Measurements from ENCODE around the gene RAD54L2.
"Not testable (repeated sequence)": the region's sequence is repeated elsewhere in the genome, so short reads cannot be mapped to it uniquely, and the experiment has no call there.

The RAD54L2 gene

DNA sequence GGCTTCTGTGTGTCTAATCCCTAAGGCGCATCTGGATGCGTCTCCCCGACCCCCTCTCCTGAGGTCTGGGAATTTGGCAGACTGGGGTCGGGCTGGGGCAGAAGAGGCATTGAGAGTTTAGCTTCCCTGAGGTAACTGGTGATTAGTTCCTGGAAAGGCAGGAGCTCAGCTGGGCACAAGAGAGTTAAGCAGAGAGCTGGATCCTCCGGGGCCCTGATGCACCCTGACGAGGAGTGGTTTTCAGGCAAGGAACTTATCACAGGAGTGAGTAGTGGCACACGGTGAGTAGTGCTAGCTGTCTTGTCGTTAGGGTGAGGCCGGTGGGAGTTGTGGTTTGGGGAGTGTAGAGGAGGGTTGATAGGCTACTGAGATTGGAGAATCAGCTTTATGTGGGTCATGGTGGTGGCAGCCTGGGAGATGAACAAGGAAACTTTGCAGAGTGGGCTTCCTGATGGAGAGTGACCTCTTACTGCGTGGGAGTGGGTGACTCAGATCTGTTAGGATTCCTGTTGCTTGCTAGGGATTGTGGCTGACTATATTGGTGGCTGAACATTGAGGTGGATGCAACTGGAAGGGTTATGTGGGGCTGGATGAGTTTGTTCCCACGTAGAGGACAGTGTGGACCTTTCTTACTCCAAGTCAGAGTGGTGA lies 897 bp downstream of the RAD54L2 start:
- TF ChIP-seq CTCF (IDR thresholded peaks at IDR 0.05), result no peak
- Histone ChIP-seq H3K27ac (peak overlapping the region; percentile 89 to 96), H3K4me1 (peaks cover 0 to 24% (median 10%) of the 10 kb centered on the region in 4 donors), H3K9me3 (no peaks in the 10 kb centered on the region), H3K27me3 (no peaks in the 10 kb centered on the region), H3K4me3 (peak overlapping the region; percentile 94 to 96), H3K36me3 (peaks cover 0 to 11% (median 0%) of the 10 kb centered on the region in 3 donors)
- DNase-seq, result no peak
- intact Hi-C loops (cut with DNase I; ENCODE audit: low total_unique reads), result no loop called here

- Histone ChIP-seq H3K36me3 (peaks cover 0 to 18% (median 0%) of the 10 kb centered on the region in 3 donors), H3K4me1 (peaks cover 0 to 22% (median 9%) of the 10 kb centered on the region in 4 donors)
- not testable (repeated sequence) for DNase-seq, H3K27ac ChIP-seq, H3K27me3 ChIP-seq, H3K4me3 ChIP-seq, H3K9me3 ChIP-seq
- intact Hi-C loops (cut with DNase I; ENCODE audit: low total_unique reads), result loop anchor here (10.0 kb wide), 1 partner anchor 122 kb away; no protein-coding TSS in a partner anchor
Measured at GRCh38 chr3:51542596-51542995, 4.1 kb downstream of the RAD54L2 start.

DNA sequence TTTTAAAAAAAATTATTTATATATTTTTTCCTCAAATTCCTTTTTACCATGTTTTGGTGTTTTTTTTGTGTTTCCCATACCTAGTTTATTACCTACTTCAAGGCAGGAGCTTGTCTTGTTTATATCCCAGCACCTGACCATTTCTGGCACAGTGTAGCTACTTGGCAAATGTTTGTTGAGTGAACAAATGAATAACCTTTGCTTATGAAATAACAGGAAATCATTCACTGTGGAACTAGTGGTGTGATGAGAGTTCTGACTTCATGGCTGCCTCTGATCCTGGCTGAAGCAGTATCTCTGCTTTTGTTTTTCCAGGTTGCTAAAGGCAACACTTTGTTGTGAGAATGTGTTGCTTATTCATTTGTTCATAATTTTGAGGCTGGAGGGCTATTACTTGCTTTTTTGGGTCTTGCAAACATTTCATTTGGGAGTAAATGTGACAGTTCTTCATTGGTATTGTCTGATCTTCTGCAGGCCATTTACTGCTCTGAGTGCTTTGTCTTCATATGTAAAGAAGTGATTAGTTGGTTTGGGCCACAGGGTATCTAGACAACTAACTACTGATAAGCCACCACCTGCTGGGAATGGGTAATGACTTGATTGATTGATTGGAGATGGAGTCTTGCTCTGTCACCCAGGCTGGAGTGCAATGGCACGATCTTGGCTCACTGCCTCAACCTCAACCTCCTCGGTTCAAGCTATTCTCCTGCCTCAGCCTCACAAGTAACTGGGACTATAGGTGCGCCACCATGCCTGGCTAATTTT lies 5.7 kb downstream of the RAD54L2 start:
- no peak for DNase-seq
- no peak overlapping the region for H3K4me3 ChIP-seq
- no peaks in the 10 kb centered on the region for H3K27me3 ChIP-seq
- H3K4me1 ChIP-seq, result peaks cover 0 to 14% (median 7%) of the 10 kb centered on the region in 4 donors
- intact Hi-C loops (cut with DNase I; ENCODE audit: low total_unique reads), result loop anchor here (10.0 kb wide), 1 partner anchor 121 kb away; no protein-coding TSS in a partner anchor
- peaks cover 0 to 34% (median 3%) of the 10 kb centered on the region in 3 donors for H3K36me3 ChIP-seq
- no peaks in the 10 kb centered on the region for H3K9me3 ChIP-seq
- TF ChIP-seq CTCF (IDR thresholded peaks at IDR 0.05), result no peak
- H3K27ac ChIP-seq, result no peak overlapping the region

- no peak for TF ChIP-seq CTCF (IDR thresholded peaks at IDR 0.05)
- Histone ChIP-seq H3K4me1 (no peaks in the 10 kb centered on the region), H3K9me3 (no peaks in the 10 kb centered on the region), H3K27me3 (no peaks in the 10 kb centered on the region), H3K27ac (no peak overlapping the region), H3K36me3 (peaks cover 0 to 63% (median 5%) of the 10 kb centered on the region in 3 donors), H3K4me3 (no peak overlapping the region)
- intact Hi-C loops (cut with DNase I; ENCODE audit: low total_unique reads), result loop anchor here (10.0 kb wide), 1 partner anchor 118 kb away; no protein-coding TSS in a partner anchor
- no peak for DNase-seq
Measured at GRCh38 chr3:51547274-51547673, 8.8 kb downstream of the RAD54L2 start.

- no peak for TF ChIP-seq CTCF (IDR thresholded peaks at IDR 0.05)
- no peaks in the 10 kb centered on the region for H3K27me3 ChIP-seq
- H3K9me3 ChIP-seq, result no peaks in the 10 kb centered on the region
- H3K27ac ChIP-seq, result no peak overlapping the region
- no peaks in the 10 kb centered on the region for H3K4me1 ChIP-seq
- no peak for DNase-seq
- peaks cover 0 to 66% (median 5%) of the 10 kb centered on the region in 3 donors for H3K36me3 ChIP-seq
- intact Hi-C loops (cut with DNase I; ENCODE audit: low total_unique reads), result loop anchor here (10.0 kb wide), 1 partner anchor 115 kb away; no protein-coding TSS in a partner anchor
- no peak overlapping the region for H3K4me3 ChIP-seq
Measured at GRCh38 chr3:51549311-51549710, 10.8 kb downstream of the RAD54L2 start.
